Activated CD8-positive, alpha-beta memory T cell treated with anti-CD3 and anti-CD28 coated beads, Interleukin-2, amount 50 U/mL, for 24 hours (primary cell): ENCODE results near the gene MTERF4.
"Not testable (repeated sequence)": the region's sequence is repeated elsewhere in the genome, so short reads cannot be mapped to it uniquely, and the experiment has no call there.

Experiments used
- DNase-seq: peaks from one replicate; pipeline ENCODE4 v3.0.0-alpha.2; 2020; ENCODE audit errors: extremely low read depth

Gene MTERF4

GRCh38 chr2:241110607-241111439, 8.7 kb upstream of the MTERF4 start:
- DNase-seq, result no peak

DNA sequence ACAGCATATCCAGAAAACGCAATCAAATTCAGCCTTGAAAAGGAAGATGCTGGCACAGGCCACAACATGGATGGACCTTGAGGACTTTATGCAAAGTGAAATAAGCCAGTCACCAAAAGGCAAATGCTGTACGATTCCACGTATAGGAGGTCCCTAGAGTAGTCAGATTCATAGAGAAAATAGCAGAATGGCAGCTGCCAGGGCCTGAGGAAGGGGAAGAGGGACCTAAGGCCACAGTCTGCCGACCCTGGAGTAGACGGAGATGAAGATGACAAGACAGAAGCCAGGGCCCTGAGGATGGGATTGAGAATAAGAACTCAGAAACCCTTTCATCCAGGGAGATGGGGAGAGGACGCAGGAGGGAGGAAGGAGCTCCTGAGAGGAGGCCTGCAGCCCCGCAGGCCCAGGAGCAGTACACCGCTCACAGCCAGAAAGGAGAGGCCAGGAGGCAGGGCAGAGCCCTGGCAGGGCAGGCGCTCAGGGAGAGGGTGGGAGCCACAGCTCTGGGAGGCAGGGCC, 8.1 kb upstream of the MTERF4 start:
- no peak for DNase-seq

- DNase-seq, result no peak
Observed at GRCh38 chr2:241109210-241110088, 7.4 kb upstream of the MTERF4 start.

GRCh38 chr2:241108271-241109209, 6.5 kb upstream of the MTERF4 start:
- no peak for DNase-seq

DNA sequence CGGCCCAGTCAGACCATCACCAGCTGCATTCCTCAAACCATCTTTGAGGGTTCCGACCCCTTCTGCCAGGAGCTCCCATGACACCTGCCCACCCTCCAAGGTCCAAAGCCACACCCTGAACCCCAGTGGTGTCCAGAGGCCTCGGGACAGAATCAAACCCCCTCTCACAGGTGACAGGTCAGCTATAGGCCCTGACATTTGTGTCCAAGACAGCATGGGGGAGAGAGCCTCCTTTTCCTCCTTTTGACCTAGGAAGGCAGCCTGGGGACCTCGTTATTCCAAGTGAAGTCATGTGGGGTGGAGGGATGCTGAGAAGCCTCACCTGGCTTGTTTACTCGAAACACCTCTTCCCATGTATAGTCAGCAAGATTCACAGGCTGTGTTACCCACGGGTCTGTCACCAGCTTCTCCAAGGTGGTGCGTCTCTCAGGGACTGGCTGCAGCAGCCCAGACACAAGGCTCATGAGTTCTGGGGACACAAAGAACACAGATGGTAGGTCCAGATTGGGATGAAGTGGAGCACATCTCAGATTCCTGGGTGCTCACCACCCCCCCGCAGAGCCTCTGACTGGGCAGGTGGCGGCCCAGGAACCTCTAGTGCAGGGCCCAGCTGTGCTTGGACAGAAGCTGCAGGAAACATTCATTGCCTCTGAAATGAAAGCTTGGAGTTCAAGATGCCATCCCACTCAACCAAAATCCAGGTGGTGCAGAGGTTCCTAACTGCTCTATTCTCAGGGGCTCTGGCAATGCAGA, 5.1 kb upstream of the MTERF4 start:
- DNase-seq, result no peak

- DNase-seq, result no peak
Observed at GRCh38 chr2:241105641-241106040, 3.6 kb upstream of the MTERF4 start.

DNA sequence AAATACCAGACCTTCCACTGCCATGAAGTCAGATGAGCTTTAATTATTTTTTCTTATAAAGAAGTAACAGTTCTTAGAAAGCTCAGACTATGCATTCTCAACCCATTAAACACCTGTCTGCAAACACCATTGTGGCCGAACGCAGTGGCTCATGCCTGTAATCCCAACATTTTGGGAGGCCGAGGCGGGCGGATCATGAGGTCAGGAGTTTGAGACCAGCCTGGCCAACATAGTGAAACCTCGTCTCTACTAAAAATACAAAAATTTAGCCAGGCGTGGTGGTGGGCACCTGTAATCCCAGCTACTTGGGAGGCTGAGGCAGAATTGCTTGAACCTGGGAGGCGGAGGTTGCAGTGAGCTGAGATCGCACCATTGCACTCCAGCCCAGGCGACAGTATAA, 2.5 kb upstream of the MTERF4 start:
- DNase-seq, result not testable (repeated sequence)

DNA sequence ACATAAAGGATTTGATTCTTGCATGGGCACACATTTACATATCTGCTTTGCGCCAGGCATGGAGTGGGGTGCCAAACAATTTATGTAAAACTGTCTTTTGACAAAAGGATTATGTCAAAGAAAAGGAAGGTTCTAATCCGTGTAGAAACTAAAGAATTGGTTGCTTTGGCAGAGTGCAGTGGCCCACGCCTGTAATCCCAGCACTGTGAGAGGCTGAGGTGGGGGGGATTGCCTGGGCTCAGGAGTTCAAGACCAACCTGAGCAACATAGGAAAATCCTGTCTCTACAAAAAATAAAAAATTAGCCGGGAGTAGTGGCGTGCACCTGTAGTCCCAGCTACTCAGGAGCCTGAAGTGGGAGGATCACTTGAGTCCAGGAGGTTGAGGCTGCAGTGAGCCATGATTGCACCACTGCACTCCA, 1.1 kb upstream of the MTERF4 start:
- DNase-seq, result no peak

GRCh38 chr2:241099246-241099645, 2.8 kb downstream of the MTERF4 start:
- no peak for DNase-seq

DNA sequence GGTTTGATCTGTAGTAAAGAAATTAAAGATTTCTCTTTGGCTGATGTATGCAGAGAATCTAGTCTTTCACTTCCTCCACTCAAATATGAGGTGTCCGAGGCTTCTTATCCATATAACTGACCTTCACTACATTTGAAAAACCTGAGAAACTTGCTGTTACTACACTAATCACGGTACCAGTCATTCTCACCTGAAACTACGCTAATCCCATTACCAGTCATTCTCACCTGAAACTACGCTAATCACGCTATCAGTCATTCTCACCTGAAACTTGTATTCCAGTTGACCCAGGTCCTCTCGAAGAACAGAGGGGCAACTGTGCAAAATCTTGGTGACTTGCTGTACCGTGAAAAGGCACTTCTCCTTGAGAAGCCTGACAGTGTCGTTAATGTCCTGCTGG, 5.1 kb downstream of the MTERF4 start:
- DNase-seq, result no peak

- no peak for DNase-seq
Observed at GRCh38 chr2:241095594-241096290, 6.3 kb downstream of the MTERF4 start.

DNA sequence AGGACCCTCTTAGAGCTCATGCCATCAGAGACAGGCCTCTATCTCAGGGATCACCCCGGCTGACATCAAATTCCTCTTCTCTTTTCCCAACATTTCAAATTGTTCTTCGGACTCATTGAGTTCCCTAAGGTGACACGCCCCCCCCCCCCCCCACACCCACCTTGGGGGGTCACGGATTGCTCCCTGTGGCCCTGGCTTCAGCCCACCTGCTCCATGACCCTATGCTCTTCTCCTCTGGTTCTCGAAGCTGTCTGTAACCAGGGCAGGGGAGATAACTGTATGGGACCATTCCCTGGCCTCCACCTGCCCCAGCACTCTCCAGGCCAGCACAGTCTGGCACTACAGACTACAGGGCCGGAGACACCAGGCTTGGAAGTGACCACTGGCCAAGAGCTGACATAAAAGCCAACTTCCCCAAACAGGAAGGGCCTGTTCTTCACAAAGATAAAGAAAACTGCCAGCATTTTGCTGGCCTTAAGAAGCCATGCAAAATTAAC, 7.1 kb downstream of the MTERF4 start:
- DNase-seq, result no peak

- DNase-seq, result no peak
Observed at GRCh38 chr2:241094172-241094571, 7.9 kb downstream of the MTERF4 start.

DNA sequence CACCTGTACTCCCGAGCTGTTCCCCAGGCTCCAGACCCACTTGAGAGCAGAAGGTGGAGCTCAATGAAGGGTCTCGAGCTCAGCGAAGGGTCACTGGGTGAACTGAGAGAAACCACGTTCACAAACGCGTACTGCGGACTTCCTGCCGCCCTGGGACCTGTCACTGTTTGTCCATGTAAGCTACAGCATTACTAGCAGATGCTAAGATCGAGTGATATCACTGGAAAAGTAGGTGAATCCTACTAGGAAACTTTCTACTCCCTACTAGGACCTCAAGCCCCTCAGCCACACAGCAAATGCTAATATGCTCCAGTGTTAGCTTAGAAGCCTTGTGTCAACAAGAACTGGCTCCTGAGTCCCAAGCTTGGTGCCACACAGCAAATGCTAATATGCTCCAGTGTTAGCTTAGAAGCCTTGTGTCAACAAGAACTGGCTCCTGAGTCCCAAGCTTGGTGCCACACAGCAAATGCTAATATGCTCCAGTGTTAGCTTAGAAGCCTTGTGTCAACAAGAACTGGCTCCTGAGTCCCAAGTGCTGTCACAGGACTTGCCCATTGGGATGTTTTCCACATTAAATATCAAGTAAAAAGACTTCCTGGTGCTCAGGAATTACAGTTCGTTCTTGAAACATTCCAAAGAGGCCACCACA, 8.8 kb downstream of the MTERF4 start:
- DNase-seq, result not testable (repeated sequence)

- DNase-seq, result no peak
Observed at GRCh38 chr2:241092677-241093076, 9.4 kb downstream of the MTERF4 start.

- no peak for DNase-seq
Observed at GRCh38 chr2:241091734-241092445, 10.2 kb downstream of the MTERF4 start.

DNA sequence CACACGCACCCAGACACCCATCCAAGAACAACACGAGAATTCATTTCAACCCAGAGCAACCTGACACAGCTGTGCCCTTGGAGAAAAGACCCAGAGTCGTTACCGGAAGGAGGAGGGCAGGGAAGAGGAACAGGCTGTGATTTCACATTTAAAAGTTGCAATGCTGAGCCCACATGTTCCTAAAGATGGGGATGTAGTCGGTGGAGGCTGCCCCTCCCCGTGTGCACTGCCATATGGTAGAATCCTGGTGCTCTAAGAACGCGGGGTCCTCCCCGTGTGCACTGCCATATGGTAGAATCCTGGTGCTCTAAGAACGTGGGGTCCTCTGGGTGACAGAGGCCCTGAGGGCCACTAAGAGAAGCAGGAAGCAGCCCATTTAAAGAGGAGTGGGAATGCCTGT, 10.9 kb downstream of the MTERF4 start:
- no peak for DNase-seq

DNA sequence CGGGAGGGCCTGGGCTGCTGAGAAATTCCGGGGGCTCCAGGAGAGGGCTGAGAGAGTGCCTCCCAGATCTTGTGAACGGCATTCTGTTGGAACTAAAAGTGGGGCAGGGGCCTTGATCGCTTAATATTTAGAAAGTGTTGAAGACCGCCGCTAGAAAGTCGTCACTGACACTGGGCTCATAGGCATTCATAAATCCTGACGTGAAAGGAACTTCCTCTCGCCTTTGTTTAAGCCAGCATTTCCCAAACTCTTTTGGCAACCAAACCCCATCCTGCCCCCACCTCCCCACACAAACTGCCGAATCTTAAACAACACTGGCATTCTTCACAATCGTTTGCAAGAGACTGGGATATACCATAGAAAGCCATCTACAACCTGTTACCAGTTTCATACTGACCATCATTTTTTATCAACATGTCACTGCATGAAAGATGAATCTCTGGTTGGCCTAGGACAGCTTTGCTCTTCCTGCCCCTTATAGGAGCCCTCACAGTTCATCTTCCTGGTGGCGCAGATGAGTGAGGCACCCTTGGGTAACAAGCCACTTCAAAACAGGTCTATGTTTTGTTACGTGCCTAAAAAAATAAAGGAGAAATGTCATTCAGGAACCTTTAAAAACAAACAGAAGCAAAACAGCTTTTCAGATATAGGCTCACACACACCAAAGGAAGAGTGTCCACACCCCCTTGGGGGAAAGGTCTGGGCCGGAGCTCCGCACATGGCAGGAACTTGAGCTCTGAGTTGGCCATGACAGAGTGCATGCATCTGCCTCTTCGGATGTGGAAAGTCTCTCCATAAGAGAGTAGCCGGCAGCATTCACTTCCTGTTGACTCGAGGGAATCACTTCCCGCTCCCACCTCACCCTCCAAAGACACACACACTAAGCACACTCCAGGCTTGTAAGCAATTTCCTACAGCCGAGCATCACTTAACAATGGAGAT, 13.0 kb downstream of the MTERF4 start:
- no peak for DNase-seq
